GM19240 (cell line): ENCODE data around the gene ATP8A2.

Experiments used
- DNase-seq: peaks from one replicate; pipeline ENCODE4 v3.0.0; 2011; ENCODE audit warnings: low spot score; ENCODE audit not compliant: insufficient read length

Gene ATP8A2

DNA sequence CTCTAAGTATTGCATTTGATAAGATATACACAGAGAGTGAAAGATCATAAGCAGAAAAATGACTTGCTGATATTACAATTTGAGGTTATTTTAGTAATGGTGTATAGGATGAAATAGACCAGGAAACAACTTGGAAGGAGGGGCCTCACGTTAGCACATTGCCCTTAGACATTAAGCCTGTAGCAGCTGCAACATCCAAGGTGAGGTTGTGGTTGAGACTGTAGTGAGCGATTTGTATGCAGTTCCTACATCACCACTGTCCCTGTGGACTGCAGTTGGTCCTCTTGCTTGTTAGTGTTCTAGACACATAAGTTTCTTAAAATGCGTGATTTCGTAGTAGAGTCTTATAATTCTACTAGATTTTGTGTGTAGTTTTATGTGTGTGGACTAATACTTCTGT, 311.3 kb downstream of the ATP8A2 start:
- DNase-seq, result no peak

DNA sequence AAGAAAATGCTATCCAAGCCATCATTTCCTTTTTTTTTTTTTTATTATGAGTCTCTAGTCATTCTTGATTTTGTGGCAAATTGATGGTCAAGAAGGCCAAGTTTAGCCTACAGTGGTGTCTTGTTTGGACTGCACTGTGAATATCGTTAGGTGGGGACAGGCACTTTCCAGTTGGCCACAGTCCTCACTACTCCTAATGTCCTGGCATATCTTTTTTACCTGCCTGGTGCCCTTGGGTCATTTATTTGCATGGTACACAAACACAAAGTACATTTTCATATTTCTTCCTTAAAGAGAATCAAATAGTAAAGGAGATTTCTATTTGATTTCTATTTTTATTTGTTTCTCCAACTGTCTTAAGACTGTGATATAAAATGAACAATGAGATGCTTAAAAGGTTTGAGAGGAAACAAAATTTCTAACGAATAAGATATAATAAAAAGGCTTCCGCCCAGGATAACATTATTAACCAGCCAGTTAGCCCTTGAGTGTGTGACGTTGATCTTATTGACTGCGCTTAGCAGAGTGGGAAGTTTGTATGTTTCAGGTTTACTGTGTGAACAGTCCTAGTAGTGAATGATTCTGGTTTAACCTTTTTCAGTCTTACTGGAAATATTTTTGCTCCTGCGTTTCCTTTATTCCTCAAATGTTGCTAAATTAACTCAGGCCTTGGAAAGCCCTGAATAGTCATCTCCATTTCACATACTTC, 312.0 kb downstream of the ATP8A2 start:
- no peak for DNase-seq

DNA sequence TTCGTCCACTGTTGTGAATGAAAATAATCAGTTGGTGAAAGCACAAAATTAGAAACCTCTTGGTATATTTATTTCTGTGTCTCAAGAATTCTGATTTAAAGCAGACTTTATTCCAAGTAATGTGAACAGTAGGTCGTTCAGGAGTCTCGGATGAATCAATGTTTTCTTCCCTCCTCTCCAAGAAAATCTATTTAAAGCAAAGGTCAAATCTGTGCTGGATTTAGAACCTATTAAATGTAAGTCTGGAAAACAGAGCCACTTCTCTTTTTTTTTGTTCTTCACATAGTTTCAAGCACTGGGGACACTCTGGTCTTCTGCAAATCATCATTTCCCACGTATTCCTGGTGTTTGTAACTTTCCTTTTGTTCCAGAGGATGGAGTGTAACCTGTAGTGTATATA, 312.7 kb downstream of the ATP8A2 start:
- DNase-seq, result no peak

DNA sequence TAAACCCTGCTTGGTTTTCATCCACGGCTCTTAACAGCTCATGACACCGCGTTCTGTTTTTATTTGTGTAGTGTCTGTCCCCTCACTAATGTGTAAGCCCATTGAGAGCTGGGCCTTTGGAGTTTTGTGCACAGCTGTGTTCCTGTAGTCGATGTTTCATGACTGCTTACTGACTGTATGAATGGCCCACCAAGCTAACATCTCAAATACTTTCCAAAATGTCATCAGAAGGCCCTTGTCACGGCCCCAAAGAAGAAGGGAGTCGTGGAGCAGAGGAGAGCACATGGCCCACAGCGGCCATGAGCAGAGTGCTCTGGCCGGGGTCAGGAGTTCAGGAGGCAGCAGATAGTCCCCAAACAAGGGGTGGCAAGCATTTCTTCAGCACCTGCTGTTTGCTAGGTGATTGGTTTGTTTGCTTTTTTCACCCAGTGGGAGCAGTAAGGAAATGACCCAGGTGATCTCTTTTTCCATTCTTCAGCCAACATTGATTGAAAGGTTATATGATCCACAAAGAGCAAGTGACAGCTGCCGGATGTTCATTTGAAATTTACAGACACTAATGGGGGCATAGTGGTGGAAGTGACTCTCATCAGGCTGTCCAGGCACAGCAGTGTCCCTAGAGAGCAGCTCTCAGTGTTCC, 315.2 kb downstream of the ATP8A2 start:
- DNase-seq, result no peak

DNA sequence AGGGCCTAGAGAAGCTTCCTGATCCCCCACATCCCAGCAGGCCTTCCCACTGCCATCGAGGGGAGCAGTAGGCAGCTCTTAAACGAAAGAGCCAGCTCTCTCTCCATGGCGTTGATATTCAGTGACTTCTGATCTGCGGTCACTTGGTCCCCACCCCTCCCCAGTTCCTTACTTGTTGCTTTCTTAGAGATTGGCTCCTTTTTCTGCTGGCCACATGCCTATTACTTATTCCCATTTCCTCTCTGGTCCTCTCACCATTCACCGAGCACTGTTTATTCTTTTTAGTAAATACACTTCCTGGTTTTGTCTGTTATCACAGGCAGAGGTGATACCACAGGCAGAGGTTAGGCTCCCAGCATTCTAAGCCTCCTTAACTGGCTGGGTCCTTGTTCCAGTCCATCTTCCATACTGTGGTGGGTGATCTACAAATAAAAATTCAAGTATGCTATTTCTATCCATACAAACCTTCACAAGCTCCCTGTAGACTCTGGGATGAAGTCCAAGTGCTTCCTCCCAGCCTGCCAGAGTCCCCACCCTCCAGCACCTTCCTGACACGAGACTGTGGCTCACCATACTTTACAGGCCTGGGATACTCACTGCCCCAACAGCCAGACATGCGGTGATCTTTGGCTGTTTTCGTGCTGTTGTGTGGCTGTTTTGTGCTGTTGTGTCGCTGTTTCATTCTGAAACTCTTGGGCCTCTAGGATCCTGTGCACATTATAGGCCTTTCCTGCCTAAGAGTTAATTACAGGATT, 315.9 kb downstream of the ATP8A2 start:
- DNase-seq, result no peak

DNA sequence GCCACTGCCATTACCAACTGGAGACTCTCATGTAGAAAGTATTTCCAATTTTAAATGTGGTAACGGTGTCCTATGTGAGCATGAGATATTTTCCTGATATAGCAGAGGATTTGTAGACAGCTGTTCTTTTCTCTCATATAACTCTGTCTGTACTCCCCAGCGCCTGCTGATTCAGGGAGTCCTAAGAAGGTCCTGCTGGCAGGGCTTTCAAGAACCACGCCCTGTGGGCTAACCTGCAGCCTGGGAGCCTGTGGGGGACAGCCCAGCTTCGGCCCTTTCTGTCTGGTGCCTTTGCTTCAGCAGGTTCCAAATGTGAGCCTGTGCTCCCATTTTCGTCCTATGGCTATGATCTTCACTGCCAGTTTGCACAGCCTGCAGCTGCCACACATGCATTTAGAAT, 316.8 kb downstream of the ATP8A2 start:
- no peak for DNase-seq

DNA sequence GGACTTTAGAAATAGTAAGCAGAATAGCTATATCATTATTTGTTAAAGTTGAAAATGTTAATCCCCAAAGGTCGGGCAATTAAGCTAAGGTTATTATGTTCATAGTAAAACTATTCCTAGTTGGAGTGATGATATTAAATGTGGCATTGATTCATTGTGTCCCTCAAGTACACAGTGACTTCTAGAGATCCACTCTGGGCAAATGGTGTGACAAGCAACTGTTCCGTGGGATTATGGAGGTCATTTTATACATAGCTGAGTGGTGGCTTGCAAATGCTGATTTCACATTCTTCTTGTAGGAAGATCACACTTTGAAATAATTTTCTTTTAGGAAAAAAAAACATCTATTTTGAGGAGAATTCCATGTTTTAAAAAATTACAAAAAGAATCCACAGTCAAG, 317.8 kb downstream of the ATP8A2 start:
- no peak for DNase-seq

DNA sequence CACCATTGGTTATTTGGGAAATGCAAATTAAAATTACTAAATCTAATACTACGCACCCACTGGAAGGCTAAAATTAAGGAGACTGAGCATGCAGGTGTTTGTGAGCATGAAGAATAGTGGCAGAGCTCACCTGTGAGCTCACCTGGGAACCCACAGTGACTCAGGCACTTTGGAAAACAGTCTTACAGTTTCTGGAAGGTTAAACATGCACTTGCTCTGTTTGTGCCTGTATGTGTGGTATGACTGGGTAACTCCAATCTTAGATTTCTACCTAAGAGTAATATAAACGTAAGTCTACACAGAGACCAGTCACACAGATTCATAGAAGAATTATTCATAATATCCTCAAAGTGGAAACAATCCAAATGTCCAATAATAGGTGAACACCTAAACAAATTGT, 318.8 kb downstream of the ATP8A2 start:
- DNase-seq, result no peak

DNA sequence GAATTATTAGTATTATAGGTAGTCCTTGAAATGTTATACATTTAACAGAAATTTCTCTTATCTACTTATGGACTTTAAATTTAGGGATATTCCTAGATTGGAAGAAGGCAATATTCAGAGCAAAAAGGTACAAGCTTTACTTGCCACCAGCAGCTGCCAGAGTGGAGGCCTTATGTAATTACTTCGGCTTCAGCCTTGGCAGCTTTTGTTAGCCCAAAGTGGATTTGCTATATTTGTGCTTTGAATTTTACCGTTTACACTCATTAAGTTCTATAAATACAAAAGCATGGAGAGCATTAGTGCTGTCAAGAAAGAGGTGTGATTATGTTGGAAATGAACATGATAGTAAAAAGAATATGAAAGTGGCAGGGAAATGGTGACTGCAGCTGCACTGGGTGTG, 319.9 kb downstream of the ATP8A2 start:
- no peak for DNase-seq

DNA sequence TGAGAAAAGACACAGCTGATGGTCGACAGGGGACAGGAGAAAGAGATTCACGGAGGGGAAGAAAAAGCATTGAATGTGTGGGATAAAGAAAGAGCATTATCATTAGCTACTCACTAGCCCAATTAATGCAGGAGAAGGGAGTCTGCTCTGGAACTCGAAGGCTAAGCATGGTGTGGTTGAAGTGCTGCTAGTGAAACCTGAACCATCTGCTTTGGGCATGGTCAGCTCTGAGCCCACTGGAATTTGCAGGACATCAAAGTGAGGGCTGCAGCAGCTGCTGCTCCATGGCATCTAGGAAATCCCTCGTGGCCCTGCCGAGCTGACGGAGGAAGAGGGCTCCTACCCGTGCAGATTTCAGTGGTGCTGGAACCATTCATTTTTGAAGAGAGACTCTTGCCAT, 320.3 kb downstream of the ATP8A2 start:
- no peak for DNase-seq

DNA sequence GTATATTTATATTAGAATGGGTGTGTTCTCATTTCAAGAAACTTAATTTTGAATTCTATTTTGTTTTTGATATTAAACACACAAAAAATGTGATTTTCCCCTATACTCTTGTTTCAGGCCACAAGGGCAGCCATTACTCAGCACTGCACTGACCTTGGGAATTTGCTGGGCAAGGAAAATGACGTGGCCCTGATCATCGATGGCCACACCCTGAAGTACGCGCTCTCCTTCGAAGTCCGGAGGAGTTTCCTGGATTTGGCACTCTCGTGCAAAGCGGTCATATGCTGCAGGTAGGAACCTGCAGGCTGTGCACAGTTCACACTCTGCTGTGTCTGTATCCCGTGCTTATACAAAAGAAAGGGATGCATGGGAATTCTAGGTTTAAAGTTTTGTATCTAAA, 327.3 kb downstream of the ATP8A2 start:
- no peak for DNase-seq

DNA sequence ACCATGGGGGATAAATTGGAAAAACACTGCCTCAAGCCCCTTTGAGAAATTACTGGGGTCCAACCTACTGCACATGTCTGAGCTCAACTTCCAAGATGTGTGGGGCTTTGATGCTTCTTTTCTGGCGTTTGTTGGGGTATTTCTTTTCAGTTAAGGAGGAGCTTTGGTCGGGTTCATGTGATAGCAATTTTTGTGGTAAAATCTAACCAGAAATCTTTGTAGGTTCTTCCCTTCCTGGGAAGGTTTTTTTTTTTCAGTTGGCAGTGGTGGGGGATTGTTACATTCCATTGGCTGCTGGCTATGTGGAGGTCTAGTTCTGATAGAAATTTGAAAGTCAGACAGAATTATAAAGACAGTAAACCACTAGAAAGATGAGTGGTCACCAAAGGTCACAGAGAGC, 327.8 kb downstream of the ATP8A2 start:
- DNase-seq, result no peak

DNA sequence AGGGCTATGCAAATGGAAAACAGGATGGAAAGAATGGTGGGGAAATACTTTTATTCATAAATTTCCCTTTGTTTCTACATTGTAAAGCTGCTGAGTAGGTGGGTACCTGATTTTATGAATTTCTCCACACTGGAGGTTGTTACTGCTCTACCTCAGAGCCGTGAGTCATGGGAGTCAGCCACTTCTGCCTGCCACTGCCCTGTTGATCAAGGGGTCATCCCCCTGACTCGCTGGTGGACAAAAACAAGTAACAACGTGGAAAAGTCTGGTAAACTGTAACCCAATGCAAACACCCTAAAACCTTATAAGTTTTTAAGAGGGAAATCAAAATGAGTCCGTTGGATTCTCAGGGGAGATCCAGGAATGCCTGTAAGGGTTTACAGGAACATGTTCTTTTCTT, 329.5 kb downstream of the ATP8A2 start:
- no peak for DNase-seq

DNA sequence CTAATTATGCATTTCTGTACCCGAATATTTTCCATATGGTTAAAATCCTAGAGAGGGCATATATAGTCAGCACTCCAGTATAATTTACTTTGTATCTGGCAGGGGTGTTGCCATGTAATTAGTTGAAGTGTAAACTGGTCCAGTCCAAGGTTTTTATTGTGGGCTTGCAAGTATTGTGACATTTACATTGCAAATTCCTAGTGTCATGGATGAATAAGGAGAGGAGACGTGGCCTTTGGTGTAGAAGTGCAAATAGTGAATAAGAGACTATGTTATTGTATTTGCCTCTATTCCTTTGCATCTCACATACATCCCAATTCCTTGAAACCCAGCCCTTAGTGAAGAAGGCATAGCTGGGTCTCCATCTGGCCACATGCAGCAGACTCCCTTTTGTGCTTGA, 330.6 kb downstream of the ATP8A2 start:
- DNase-seq, result no peak

DNA sequence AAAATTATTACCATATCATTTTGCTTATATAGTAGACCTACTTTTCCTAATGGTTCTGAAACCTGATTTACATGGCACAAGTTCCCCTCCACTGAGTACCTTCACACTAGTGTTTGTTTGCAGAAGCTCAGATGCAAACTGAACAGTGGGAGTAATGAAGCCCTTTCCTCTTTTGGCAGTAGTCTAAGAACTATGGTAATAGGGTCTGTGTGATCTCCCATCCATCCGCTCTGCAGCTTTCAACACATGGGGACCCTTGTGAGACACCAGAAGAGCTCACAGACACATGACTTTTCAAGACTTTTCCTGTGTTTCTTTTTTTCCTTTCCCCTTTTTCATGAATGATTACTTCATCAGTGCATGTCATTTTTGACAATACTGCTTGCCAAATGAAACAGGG, 336.0 kb downstream of the ATP8A2 start:
- DNase-seq, result no peak

DNA sequence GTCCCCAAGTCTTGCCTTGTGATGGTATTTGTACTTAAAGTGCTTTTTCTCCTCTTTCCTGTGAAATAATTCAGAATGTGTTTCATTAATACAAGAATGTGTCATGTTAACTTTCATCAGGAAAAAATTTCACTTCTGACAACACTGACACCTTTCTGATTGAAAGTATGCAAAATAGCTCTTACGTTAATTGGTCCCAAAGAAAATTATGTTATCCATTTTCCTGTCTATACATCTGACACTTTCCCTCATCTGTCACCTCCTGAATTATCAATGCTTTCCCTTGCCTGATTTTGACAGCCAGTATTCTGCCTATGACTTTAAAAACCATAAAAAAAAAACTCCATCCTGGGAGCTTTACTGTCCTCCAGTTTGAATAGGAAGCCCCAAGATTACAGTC, 336.5 kb downstream of the ATP8A2 start:
- DNase-seq, result no peak

DNA sequence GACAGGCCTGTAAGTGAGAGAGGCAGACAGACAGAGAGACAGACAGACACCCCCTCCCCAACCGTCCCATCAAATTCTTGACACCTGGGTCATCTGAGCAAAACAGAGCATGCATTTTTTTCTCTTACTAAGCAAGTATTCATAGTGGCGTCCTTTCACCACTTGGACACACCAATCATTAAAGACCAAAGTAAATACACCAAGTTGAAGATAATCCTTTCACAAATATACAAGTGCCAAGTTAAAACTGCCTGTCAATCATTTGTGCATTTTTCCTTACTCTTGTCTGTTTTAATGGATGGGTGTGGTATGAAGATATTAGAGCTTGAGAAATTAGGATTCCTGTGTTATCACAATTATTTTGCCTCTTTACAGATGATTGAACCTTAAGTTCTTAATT, 337.3 kb downstream of the ATP8A2 start:
- no peak for DNase-seq

DNA sequence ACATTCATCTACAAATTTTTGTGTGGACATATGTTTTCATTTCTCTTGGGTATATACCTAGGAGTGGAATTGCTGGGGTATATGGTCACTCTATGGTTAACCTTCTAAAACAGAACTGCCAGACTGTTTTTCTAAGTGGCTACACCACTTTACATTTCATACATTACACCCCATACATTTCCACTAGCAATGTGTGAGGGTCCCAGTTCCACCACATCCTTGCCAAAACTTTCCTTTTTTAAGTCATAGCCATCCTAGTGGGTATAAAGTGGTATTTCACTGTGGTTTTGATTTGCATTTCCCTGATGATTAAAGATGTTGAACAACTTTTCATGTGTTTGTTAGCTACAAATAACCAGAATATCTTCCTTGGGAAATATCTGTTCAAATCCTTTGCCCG, 344.0 kb downstream of the ATP8A2 start:
- no peak for DNase-seq

DNA sequence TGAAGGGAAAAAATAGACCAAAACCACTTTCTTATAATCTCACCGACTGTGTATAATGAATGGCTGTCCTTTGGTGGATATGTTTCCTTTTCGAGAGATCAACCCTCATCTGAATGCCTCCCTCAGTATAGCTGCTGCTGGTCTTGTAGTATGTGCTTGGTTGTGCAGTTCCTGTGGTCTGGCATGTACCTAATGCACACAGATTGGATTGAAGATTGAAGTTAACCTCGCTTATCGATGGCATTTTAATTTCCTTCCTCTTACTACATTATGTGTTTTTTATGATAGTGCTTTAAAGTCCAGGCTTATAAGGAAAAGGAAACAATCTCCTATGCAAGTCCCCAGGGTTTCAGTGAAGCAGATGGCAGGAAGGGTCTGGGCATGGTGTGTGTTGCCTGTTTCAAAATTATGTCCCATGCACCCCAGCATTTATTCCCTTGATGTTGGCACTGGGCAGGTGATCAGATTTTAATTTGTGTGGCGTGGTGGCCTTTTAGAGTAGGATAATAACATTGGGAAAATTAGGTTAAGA, 346.0 kb downstream of the ATP8A2 start:
- no peak for DNase-seq

DNA sequence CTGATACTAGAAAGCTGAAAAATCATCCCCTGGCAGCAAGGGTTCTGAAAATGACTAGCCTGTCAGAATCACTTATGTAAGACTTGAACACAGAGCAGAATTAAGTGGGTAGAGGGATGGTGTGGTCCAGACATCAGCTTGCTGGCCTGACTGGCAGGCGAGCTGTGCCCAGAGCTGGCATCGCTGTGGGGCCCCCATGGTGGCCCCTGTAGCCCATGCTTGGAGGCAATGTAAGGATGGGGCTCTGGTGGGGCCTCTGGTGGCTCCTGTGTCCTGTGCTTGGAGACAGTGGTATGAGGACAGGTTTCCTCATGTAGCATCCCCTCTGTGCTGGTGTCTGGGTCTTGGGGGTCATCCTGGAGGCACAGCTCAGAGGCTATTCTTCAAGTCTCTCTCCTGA, 347.9 kb downstream of the ATP8A2 start:
- DNase-seq, result no peak

DNA sequence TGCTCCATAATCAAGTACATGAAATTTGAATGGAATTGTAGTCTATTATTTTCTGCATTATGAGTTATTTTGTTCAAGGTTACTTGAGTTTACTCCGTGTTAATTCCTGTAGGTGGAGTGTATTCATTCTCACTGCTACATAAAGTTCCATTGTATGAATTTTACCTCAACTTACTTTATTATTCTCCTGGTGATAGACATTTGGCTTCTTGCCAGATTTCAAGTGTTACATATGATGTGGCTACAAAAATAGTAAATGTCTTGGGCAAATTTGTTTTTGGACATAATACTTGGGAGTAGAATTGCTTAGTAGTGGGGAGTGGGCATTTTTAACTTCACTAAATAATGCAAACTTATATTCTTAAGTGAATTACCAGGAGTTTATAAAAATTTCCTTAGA, 351.1 kb downstream of the ATP8A2 start:
- DNase-seq, result no peak

DNA sequence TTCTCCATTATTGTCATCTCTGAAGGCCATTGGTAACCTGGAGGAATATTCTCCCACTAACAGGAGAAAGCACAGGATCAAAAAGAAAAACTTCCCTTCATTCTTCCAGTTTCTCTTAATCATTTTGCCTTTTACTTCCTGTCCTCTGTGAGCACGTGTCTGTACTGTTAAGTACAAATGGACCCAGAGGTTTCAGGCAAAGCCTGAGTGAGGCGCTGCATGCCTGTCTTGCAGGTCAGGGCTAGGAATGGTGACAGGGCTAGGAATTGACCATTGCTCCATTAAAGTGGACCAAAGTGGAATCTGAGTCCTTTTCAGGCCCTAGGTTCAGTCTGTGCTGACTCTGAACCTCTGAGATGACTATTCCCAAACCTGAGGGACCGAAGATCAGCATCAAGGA, 353.3 kb downstream of the ATP8A2 start:
- DNase-seq, result no peak

DNA sequence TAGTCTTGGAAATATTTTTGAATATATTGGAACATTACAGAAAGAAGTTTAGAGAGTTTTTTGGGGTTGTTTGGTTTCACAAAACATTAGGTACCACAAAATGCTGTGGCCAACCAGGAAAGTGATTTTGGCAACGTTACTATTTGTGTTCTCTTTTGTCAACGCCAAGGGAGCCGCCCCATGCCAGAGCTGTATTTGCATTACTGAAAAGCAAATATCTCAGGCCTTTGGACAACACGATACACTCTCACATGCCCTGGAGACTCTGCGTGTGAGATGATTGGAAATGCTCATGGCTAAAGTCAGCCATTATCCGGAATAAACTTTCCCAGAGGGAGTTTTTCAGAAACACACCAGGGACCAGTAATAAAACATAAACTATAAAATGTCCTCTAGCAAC, 355.5 kb downstream of the ATP8A2 start:
- no peak for DNase-seq
